Glutamatergic neuron (in vitro differentiated cells): Measurements from ENCODE around the gene LAMC2. TPM values are rescaled to one million over a fixed set of nuclear protein-coding genes. Genes with fewer than 3 reads are reported as not detected.

Experiments used
- DNase-seq: peaks from one replicate; pipeline ENCODE4 v3.0.0; 2022
- H3K27ac Mint-ChIP-seq: one replicate; pipeline ENCODE4 v1.8.0; 2020; ENCODE audit warnings: mild to moderate bottlenecking, mixed read lengths, inconsistent platforms; ENCODE audit not compliant: unreplicated experiment
- H3K27me3 Mint-ChIP-seq: one replicate; pipeline ENCODE4 v1.8.0; 2020; ENCODE audit warnings: mild to moderate bottlenecking, moderate library complexity, mixed read lengths, inconsistent platforms; ENCODE audit not compliant: unreplicated experiment
- H3K36me3 Mint-ChIP-seq: one replicate; pipeline ENCODE4 v1.8.0; 2020; ENCODE audit warnings: mild to moderate bottlenecking, mixed read lengths, inconsistent platforms; ENCODE audit not compliant: unreplicated experiment
- H3K4me1 Mint-ChIP-seq: one replicate; pipeline ENCODE4 v1.8.0; 2020; ENCODE audit warnings: mild to moderate bottlenecking, low read depth, mixed read lengths, inconsistent platforms; ENCODE audit not compliant: unreplicated experiment
- H3K4me3 Mint-ChIP-seq: one replicate; pipeline ENCODE4 v1.8.0; 2020; ENCODE audit warnings: mild to moderate bottlenecking, mixed read lengths, inconsistent platforms; ENCODE audit not compliant: unreplicated experiment
- H3K9me3 Mint-ChIP-seq: one replicate; pipeline ENCODE4 v1.8.0; 2020; ENCODE audit warnings: mild to moderate bottlenecking, moderate library complexity, mixed read lengths, inconsistent platforms; ENCODE audit not compliant: unreplicated experiment
- total RNA-seq: library from RNA; stranded (reverse); fragmentation: NEBNext Ultra II Directional; extraction: Animal tissue kit (Norgen Biotek cat#: 25700); gene quantifications from one replicate; pipeline ENCODE4 v1.2.1, GENCODE V29; 2021; ENCODE audit not compliant: unreplicated experiment
- TF ChIP-seq, protein P1 (sequence below): fragments of 200-600 bp; sonication (generic); IDR thresholded peaks from one replicate; pipeline ENCODE4 v1.5.0; 2021; ENCODE audit not compliant: partially characterized antibody, unreplicated experiment

The LAMC2 gene
- total RNA-seq, 1 donor from 2014 or later, result 2.8 TPM

- Mint-ChIP-seq H3K9me3 (peaks cover 4% of the 10 kb centered on the region), H3K27me3 (peaks cover 1% of the 10 kb centered on the region), H3K27ac (no peak overlapping the region), H3K4me1 (peaks cover 6% of the 10 kb centered on the region), H3K4me3 (no peak overlapping the region), H3K36me3 (peaks cover 51% of the 10 kb centered on the region)
- TF ChIP-seq, protein P1, sequence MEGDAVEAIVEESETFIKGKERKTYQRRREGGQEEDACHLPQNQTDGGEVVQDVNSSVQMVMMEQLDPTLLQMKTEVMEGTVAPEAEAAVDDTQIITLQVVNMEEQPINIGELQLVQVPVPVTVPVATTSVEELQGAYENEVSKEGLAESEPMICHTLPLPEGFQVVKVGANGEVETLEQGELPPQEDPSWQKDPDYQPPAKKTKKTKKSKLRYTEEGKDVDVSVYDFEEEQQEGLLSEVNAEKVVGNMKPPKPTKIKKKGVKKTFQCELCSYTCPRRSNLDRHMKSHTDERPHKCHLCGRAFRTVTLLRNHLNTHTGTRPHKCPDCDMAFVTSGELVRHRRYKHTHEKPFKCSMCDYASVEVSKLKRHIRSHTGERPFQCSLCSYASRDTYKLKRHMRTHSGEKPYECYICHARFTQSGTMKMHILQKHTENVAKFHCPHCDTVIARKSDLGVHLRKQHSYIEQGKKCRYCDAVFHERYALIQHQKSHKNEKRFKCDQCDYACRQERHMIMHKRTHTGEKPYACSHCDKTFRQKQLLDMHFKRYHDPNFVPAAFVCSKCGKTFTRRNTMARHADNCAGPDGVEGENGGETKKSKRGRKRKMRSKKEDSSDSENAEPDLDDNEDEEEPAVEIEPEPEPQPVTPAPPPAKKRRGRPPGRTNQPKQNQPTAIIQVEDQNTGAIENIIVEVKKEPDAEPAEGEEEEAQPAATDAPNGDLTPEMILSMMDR, result no peak
- no peak for DNase-seq
These were observed 63.9 kb downstream of the LAMC2 start for GRCh38 chr1:183249941-183250452.

GRCh38 chr1:183251101-183251958, 65.3 kb downstream of the LAMC2 start:
- H3K4me1 Mint-ChIP-seq, result peaks cover 4% of the 10 kb centered on the region
- peaks cover 60% of the 10 kb centered on the region for H3K36me3 Mint-ChIP-seq
- DNase-seq, result no peak
- H3K9me3 Mint-ChIP-seq, result peaks cover 4% of the 10 kb centered on the region
- no peak overlapping the region for H3K27ac Mint-ChIP-seq
- TF ChIP-seq, protein P1, result no peak
- no peak overlapping the region for H3K4me3 Mint-ChIP-seq
- peaks cover 1% of the 10 kb centered on the region for H3K27me3 Mint-ChIP-seq

- H3K4me1 Mint-ChIP-seq, result peaks cover 4% of the 10 kb centered on the region
- peaks cover 1% of the 10 kb centered on the region for H3K27me3 Mint-ChIP-seq
- H3K36me3 Mint-ChIP-seq, result peaks cover 60% of the 10 kb centered on the region
- TF ChIP-seq, protein P1, result no peak
- DNase-seq, result no peak
- H3K4me3 Mint-ChIP-seq, result no peak overlapping the region
- H3K27ac Mint-ChIP-seq, result no peak overlapping the region
- peaks cover 4% of the 10 kb centered on the region for H3K9me3 Mint-ChIP-seq
These were observed 65.9 kb downstream of the LAMC2 start for GRCh38 chr1:183251959-183252450.

- H3K4me3 Mint-ChIP-seq, result no peak overlapping the region
- peaks cover 46% of the 10 kb centered on the region for H3K36me3 Mint-ChIP-seq
- no peak overlapping the region for H3K27ac Mint-ChIP-seq
- H3K27me3 Mint-ChIP-seq, result peaks cover 1% of the 10 kb centered on the region
- no peaks in the 10 kb centered on the region for H3K4me1 Mint-ChIP-seq
- no peak for DNase-seq
- no peaks in the 10 kb centered on the region for H3K9me3 Mint-ChIP-seq
- TF ChIP-seq, protein P1, result no peak
These were observed 69.0 kb downstream of the LAMC2 start for GRCh38 chr1:183255073-183255472.

DNA sequence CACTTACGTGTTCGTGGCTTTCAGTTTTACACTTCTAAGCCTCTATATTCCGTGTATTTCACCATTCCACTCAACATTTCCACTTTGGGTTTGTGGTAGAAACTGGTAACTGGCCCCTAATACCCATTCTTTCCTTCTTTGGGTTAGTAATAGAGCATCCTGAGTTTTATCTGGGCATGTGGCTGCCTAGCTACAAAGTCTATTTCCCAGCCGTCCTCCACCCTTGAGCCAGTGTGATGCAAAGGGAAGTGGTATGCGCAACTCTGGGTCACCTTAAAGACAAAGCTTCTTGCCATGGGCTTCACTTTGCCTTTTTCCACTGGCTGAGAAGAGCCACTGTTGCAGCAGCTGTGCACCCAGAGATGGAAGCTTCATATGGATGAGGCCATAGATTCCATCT, 73.9 kb downstream of the LAMC2 start:
- peaks cover 3% of the 10 kb centered on the region for H3K9me3 Mint-ChIP-seq
- TF ChIP-seq, protein P1, result no peak
- H3K27ac Mint-ChIP-seq, result no peak overlapping the region
- no peak overlapping the region for H3K4me3 Mint-ChIP-seq
- no peaks in the 10 kb centered on the region for H3K27me3 Mint-ChIP-seq
- H3K4me1 Mint-ChIP-seq, result peaks cover 7% of the 10 kb centered on the region
- peaks cover 18% of the 10 kb centered on the region for H3K36me3 Mint-ChIP-seq
- DNase-seq, result no peak
